Calu3 (cell line): ENCODE results near the gene CAPN10. TPM values are rescaled to one million over a fixed set of nuclear protein-coding genes. Genes with fewer than 3 reads are reported as not detected.

Experiments used
- BruUV-seq: library from RNA; stranded (reverse); fragments of 400-500 nt; replicated peaks from 2 replicates; lab custom pipeline; 2021; lab: Mats Ljungman, UMichigan
- CTCF ChIA-PET: fragments of 300-600 bp; sonication (Branson Sonifier 250); formaldehyde crosslinking; loops from one replicate; lab custom pipeline; 2022; ENCODE audit warnings: antibody characterized with exemption; lab: Charles Lee
- DNase-seq: peaks from one replicate; pipeline ENCODE4 v3.0.0; 2022
- H3K27ac Mint-ChIP-seq: one replicate; pipeline ENCODE4 v1.8.0; 2022; ENCODE audit warnings: mixed read lengths; ENCODE audit not compliant: unreplicated experiment
- H3K27me3 Mint-ChIP-seq: one replicate; pipeline ENCODE4 v1.8.0; 2022; ENCODE audit warnings: mixed read lengths; ENCODE audit not compliant: unreplicated experiment
- H3K36me3 Mint-ChIP-seq: one replicate; pipeline ENCODE4 v1.8.0; 2022; ENCODE audit warnings: mild to moderate bottlenecking, moderate library complexity, mixed read lengths; ENCODE audit not compliant: insufficient read depth, unreplicated experiment
- H3K4me1 Mint-ChIP-seq: one replicate; pipeline ENCODE4 v1.8.0; 2022; ENCODE audit warnings: mild to moderate bottlenecking, low read depth, mixed read lengths; ENCODE audit not compliant: unreplicated experiment
- H3K4me3 Mint-ChIP-seq: one replicate; pipeline ENCODE4 v1.8.0; 2022; ENCODE audit warnings: mild to moderate bottlenecking, low read depth, moderate library complexity, mixed read lengths; ENCODE audit not compliant: unreplicated experiment
- H3K9me3 Mint-ChIP-seq: one replicate; pipeline ENCODE4 v1.8.0; 2022; ENCODE audit warnings: low read depth, mixed read lengths; ENCODE audit not compliant: unreplicated experiment
- intact Hi-C: fragments of 100-400 bp; cut with micrococcal nuclease; formaldehyde crosslinking; loops from one replicate; pipeline ENCODE4 v1.10.0; 2022; ENCODE audit not compliant: unreplicated experiment
- total RNA-seq: library from RNA; stranded (reverse); gene quantifications from 2 replicates; pipeline ENCODE4 v1.2.3, GENCODE V29; 2022
- TF ChIP-seq, protein P1 (sequence below): fragments of 200-600 bp; IDR thresholded peaks from one replicate; pipeline ENCODE4 v1.8.0; 2022; ENCODE audit warnings: antibody characterized with exemption; ENCODE audit not compliant: unreplicated experiment

The CAPN10 gene
- total RNA-seq, 1 experiment from 2014 or later = 49.3 TPM

DNA sequence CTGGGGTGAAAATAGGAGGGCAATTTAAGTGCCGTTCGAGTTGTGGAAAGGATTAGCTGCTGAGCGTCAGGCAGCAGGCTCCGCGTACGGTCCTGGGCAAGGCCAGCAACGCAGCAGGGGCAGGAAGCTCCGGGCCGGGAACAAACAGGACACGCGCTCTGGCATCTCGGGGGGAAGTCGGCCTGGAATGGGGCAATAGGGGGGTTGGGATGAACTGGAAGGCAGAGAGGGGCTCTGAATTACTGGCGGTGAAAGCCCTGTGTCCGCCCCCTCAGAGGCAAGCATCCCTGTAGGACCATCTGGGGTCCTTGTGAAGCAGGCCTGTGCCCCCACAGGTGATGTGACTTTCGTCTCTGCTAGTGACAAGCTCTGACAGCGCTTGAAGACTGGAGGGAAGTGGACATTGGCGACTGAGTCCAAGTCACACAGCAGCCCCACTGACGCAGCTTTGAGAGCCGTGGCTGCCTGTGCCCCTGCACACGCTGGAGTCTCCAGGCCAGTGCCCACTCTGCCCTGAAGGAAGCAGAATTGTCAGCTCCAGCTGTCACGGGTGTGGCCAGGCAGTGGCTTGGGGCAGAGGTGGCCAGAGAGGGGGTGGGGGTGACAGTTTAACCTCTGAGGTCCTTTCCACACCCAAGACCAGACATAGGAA lies 61.1 kb downstream of the CAPN10 start:
- Mint-ChIP-seq H3K27me3 (peaks cover 86% of the 10 kb centered on the region), H3K4me1 (peaks cover 9% of the 10 kb centered on the region), H3K27ac (no peak overlapping the region), H3K9me3 (peaks cover 6% of the 10 kb centered on the region), H3K4me3 (no peak overlapping the region), H3K36me3 (no peaks in the 10 kb centered on the region)
- no peak for DNase-seq
- CTCF ChIA-PET = no interaction called here
- intact Hi-C loops = no loop called here
- TF ChIP-seq, protein P1, sequence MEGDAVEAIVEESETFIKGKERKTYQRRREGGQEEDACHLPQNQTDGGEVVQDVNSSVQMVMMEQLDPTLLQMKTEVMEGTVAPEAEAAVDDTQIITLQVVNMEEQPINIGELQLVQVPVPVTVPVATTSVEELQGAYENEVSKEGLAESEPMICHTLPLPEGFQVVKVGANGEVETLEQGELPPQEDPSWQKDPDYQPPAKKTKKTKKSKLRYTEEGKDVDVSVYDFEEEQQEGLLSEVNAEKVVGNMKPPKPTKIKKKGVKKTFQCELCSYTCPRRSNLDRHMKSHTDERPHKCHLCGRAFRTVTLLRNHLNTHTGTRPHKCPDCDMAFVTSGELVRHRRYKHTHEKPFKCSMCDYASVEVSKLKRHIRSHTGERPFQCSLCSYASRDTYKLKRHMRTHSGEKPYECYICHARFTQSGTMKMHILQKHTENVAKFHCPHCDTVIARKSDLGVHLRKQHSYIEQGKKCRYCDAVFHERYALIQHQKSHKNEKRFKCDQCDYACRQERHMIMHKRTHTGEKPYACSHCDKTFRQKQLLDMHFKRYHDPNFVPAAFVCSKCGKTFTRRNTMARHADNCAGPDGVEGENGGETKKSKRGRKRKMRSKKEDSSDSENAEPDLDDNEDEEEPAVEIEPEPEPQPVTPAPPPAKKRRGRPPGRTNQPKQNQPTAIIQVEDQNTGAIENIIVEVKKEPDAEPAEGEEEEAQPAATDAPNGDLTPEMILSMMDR = no peak
- no TSS peak for BruUV-seq

DNA sequence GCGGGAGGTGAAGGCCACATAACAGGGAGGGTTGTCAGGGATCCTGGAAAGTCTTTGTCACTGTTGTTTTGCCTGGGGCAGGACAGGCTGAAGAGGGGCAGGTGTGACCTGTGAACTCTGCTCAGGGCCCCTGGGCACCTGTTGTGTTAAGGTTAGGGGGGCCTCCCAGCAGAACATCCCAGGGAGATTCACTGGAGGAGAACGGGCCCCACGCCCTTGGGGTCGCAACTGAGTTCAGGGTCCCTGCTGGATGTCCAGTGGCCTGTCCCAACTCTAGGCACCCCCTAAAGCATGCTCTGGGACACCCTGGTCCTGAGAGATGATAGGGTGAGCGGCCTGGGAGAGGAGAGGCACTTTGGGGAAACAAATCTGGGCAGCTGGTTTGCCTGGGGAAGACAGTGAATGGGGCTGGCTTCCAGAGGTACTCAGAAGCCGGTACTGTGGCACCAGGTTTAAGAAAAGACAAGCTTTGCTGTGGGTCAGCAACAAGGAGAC lies 61.7 kb downstream of the CAPN10 start:
- Mint-ChIP-seq H3K4me3 (no peak overlapping the region), H3K36me3 (no peaks in the 10 kb centered on the region), H3K4me1 (peaks cover 9% of the 10 kb centered on the region), H3K9me3 (peaks cover 7% of the 10 kb centered on the region), H3K27ac (no peak overlapping the region), H3K27me3 (peaks cover 86% of the 10 kb centered on the region)
- no peak for DNase-seq
- TF ChIP-seq, protein P1 = no peak
- intact Hi-C loops = no loop called here
- CTCF ChIA-PET = interaction anchor here (0.8 kb wide), 1 partner anchor 61 kb away, joined by 3 read pairs; the partner anchor contains the start of gene CAPN10
- no TSS peak for BruUV-seq

Other genes starting within 250 kb of the CAPN10 start
- 41.8 and 51.5 TPM in 2 replicates for gene GPC1, start 151.1 kb upstream of the CAPN10 start, total RNA-seq
- gene ANKMY1, start 28.7 kb upstream of the CAPN10 start, total RNA-seq = 34.9 and 38.2 TPM in 2 replicates
- 5.1 and 8.5 TPM in 2 replicates for gene DUSP28, start 26.4 kb upstream of the CAPN10 start, total RNA-seq
- 80.6 and 82.9 TPM in 2 replicates for gene RNPEPL1, start 18.2 kb upstream of the CAPN10 start, total RNA-seq
- gene GPR35, start 38.7 kb downstream of the CAPN10 start, total RNA-seq = 40.3 and 49.4 TPM in 2 replicates
- gene AQP12B, start 96.2 kb downstream of the CAPN10 start, total RNA-seq = not detected in 2 replicates
- not detected in 2 replicates for gene AQP12A, start 105.1 kb downstream of the CAPN10 start, total RNA-seq
- gene KIF1A, start 233.5 kb downstream of the CAPN10 start, total RNA-seq = 280 and 298 TPM in 2 replicates